H54 (cell line): ENCODE results near the gene QPCT.

Experiments used
- DNase-seq: peaks from one replicate; pipeline ENCODE4 v3.0.0; 2011; ENCODE audit warnings: low spot score, mixed read lengths; ENCODE audit not compliant: insufficient read length
- FAIRE-seq: peaks from 3 replicates; lab custom pipeline; 2011; peaks lifted over from hg19 to GRCh38; lab: Jason Lieb, UNC
- POLR2A ChIP-seq: IDR thresholded peaks from 2 replicates; pipeline ENCODE4 v1.6.1; 2011; ENCODE audit warnings: low read depth, mild to moderate bottlenecking, low read length

QPCT gene

DNA sequence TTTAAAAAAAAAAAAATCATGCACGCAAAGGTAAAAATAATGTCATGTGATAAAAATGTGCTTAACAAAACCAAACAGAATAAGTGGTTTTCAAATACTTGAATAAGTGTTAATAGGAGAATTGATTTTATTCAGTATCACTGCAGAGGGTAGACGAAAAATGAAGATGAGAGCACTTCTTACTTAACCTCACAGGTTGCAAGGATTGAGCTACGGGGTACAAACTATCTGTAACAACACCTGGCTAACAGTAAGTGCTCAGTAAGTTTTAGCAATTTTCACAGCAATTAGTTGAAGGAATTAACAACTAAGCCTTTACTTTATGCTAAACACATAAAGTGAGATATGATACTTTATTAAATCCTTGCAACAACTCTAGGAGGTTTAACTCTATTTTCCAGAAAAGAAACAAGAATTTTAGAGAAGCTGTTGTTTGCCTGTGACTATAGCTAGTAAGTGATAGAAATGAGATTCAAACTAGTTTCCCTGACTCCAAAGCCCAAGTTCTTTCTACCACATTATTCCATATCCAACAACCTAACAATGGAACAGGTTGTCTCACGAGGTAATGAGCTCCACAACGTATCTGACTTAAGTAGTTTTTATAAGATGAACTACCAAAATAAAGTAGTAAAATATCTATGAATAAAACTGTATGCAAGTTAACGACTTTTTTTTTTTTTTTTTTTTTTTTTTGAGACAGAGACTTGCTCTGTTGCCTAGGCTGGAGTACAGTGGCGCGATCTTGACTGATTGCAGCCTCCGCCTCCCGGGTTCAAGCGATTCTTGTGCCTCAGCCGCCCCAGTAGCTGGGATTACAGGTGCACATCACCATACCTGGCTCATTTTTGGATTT, 24.4 kb upstream of the QPCT start:
- FAIRE-seq (no peak), DNase-seq (no peak)
- TF ChIP-seq POLR2A, result no peak

GRCh38 chr2:37321029-37321682, 23.3 kb upstream of the QPCT start:
- FAIRE-seq, result no peak
- no peak for DNase-seq
- no peak for TF ChIP-seq POLR2A

GRCh38 chr2:37322368-37322767, 22.1 kb upstream of the QPCT start:
- FAIRE-seq, result peak; percentile 6
- no peak for DNase-seq

DNA sequence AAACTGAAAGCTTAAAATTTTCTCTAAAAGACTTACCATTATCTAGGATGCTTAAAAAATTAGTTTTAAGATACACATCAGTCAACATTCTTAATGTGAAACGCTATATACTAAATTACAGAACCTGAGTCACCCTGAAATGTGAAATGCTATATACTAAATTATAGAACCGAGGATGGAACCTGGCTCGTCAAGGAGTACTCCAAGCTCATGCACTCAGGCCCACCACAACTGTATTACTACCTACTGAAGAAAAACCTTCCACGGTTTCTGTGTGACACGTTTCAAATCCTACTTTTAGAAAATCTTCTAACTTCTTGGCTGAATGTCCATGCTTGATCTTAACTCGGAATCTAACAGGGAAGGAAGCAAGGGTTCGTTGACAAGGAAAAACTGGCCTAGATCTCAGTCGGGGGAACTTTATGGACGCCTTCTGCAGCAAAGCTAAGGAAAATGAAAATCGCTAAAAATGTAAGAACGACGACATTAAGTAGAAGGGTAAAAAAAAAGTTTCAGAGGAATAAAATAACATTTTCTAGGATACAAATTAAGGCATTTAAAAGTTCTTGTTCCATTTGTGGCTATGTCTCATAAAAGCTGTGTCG, 21.2 kb upstream of the QPCT start:
- FAIRE-seq, result peak; percentile 33
- TF ChIP-seq POLR2A, result no peak
- DNase-seq, result no peak

More at GRCh38 chr2:37322368-37322767, 22.1 kb upstream of the QPCT start:
- no peak for TF ChIP-seq POLR2A

GRCh38 chr2:37323781-37324535, 20.5 kb upstream of the QPCT start:
- peak; percentile 87 for FAIRE-seq
- TF ChIP-seq POLR2A, result no peak
- DNase-seq, result no peak

- no peak for FAIRE-seq
These were observed 20.0 kb upstream of the QPCT start for GRCh38 chr2:37324536-37324785.

DNA sequence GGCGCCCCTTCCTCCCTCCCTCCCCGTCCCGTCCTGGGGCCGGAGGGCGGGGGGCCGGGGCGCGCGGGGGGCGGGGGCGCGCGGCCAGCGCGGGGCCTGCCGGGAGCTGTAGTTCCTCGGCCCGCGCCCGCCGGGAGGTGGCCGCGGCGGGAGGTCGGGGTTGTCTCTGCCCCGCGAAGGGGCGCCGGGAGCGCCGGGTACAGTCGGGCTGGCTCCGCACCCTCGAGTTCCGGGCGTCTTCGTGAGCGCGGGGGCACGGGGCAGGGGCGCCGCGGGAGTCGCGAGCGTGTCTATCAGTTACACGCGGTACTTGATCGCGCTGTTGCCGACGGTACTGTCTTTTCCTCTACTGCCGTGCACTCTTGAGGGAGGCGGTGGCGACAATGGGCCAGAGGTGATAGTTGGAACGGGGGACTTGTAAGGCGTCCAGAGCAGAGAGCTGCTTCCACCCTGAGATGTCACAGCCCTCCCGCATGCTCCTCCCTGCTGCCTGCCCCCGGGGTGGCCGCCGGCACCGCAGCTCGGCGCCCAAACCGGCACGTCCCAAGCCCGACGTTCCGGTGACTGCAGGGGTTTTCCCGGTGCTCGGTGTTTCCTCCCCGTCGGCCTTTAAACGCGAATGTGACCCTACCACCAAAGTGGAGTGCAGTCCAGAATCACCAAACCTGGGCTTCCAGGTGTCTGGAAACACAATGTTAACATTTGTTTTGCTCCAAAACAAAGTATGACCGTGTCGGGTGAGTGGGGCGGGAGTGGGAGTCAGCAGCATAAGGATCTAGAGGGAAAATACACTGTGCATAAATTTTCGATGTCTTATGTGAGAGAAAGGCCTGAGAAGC, 19.4 kb upstream of the QPCT start, which contains the start of gene PRKD3:
Gene PRKD3 (minus strand): TSS at position 48 of the 839 bp plus-strand sequence. CDS start 8,309 bp downstream, outside the sequence.
- FAIRE-seq (peak; percentile 41), DNase-seq (peak; percentile 50)
- TF ChIP-seq POLR2A, result peak; percentile 14

More at GRCh38 chr2:37324536-37324785, 20.0 kb upstream of the QPCT start:
- no peak for DNase-seq
- TF ChIP-seq POLR2A, result peak; percentile 53; the same call in 1 of the 2 replicates

DNA sequence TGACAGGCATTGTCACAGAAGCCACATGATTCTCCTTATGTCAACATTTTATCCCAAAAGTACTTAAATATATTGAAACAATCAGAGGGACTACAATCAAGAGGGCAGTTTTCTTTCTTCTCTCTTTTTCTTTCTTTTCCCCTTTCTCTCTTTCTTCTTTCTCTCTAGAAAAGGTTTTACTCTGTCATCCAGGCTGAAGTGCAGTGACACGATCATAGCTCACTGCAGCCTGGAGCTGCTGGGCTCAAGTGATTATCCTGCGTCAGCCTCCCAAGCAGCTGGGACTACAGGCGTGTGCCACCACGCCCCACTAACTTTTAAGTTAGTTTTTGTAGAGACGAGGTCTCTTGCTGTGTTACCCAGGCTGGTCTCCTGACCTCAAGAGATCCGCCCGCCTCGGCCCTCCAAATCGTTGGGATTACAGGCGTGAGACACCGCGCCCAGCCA, 18.8 kb upstream of the QPCT start:
- DNase-seq (no peak), FAIRE-seq (no peak)
- TF ChIP-seq POLR2A, result no peak

DNA sequence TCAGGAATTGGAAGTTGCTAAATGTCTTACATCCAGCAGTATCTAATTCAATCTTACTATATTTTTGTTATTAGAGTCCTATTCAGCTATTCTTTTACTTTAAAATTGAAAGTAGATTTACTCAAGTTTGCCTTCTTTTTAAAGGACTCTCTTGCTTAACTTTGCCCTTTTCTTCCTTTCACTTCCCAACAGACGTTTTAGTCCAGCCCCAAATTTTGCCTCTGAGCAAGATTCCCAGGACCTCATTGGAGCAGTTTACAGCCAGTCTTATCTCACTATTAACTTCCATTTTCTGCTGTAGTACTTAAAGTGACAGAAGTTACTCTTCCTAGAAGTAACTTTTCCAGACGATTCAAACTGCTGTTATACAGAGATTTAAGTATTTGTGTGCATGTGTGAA, 18.1 kb upstream of the QPCT start:
- FAIRE-seq, result peak; percentile 94
- no peak for TF ChIP-seq POLR2A
- DNase-seq, result peak; percentile 69

DNA sequence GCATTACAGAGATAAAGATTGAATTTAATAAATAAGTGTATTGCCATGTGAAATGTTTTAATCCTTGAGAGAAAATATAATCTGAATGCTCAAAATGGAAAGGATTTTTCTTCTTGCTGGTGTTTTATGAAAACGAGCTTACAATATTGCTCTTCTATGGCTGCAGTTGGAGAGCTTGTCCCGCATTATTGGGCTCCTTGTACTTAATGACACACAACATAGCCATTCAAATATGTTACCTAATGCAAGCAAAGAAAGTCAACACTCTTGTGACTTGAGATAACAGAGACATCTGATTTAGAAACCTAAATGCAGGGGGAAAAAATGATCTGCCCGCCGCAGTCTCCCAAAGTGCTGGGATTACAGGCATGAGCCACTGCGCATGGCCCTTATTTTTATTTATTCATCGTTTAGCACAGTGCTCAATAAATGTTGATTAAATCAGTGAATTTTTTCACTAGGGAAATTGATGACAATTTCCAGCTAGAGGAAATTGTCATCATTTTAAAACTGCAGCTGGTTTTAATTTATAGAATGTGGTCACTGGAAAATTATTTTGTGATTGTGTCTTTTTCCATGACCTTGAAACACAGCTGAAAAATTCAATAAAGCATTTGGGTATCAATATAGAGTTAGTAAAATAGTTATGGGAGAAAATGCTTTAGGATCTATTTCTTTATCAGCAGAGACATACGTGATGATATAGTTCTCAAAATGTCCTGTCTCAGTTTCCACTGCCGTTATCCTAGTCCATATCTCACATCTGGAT, 17.4 kb upstream of the QPCT start:
- DNase-seq, result no peak
- no peak for TF ChIP-seq POLR2A
- peak; percentile 11 for FAIRE-seq

DNA sequence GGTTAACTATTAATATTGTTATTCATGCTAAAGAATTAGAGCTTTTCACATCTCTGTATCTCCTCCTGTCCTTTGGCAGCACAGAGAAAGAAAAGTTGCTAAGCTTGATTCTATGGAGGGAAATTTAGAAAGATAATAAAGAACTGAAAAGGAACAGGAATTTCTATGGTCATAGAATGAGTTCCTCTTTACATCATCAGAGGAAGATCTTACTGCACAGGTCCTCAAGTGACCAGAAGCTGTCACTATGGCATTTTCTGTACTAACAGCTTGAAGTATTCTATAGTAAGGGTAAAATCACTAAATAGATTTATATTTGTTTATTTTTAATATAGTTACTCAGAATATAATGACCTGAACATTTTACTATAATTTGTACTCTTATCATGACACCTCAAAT, 13.7 kb upstream of the QPCT start:
- FAIRE-seq (no peak), DNase-seq (no peak)
- TF ChIP-seq POLR2A, result no peak

GRCh38 chr2:37332560-37332959, 11.9 kb upstream of the QPCT start:
- FAIRE-seq (no peak), DNase-seq (no peak)
- no peak for TF ChIP-seq POLR2A
